ENCODE measurements around the gene COPB2.
"Not testable (repeated sequence)": the region's sequence is repeated elsewhere in the genome, so short reads cannot be mapped to it uniquely, and the experiment has no call there.

The COPB2 gene

DNA sequence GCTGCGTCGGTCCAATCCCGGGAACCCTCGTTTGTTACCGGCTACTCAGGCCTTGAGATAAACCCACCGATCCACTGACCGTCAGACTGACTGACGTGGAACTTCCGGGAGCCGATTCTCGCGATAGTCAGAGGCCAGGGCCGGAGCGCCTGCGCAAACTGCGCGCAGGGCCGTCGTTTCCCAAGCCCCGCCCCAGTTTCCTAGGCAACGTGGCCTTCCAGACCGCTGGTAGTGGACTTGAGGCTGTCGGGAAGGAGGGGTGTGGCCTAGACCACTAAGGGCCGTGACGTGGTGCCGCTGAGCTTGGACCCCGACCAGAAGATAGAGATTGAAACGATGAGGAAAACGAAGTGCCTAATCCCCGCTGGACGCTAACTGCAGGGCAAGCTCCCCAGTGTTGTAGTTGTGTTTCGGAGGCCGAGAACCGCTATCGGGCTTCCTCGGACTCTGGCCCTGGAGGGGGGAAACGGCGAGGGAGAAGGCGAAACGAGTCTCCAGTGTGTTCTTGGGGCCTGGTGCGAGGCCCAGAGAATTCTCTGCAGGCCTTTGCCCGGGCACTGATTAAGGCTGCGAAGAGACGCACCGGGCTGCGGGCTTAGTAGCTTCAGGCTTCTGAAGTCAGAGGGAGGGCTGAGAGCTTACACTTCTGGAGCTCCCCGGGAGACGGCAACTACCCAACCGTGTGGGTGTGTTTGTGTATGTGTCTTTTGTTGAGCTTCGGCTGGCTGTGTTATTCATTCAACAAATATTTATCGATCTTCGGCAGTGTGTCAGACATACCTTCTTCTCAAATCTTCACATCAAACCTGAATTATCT is at the start of gene COPB2:
Gene COPB2, minus strand, starts transcription at position 96 of the 817 bp plus-strand sequence. CDS start 97 bp downstream, outside the sequence.
- DNase-seq: peak; percentile 96

DNA sequence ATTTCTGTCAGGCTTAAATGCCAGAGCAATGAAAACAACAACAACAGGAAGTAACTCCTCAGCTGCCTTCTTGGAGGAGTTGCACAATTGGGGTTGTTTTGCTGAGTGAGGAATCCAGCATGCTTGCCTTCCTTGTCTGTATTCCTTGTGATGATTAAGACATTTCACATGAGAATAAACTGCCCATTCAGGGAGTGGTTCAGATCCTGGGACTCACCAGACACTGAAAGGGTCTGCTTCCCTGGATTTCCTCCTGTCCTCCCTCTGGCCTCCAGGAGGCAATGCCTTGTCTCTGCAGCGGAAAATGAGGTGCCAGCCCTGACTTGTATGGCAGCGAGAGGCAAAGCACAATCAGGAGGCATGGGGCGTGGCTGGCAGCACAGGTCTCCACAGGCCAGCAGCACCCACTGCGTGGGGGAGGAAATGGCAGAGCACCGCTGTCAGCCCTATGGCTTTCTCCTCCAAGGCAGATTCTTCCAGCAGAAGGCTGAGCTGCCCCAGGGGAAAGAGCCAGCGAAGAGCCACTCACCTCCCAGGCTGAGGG is 45.4 kb upstream of the COPB2 start:
- DNase-seq: no peak

- DNase-seq: no peak
Measured at GRCh38 chr3:139434228-139434627, 44.8 kb upstream of the COPB2 start.

DNA sequence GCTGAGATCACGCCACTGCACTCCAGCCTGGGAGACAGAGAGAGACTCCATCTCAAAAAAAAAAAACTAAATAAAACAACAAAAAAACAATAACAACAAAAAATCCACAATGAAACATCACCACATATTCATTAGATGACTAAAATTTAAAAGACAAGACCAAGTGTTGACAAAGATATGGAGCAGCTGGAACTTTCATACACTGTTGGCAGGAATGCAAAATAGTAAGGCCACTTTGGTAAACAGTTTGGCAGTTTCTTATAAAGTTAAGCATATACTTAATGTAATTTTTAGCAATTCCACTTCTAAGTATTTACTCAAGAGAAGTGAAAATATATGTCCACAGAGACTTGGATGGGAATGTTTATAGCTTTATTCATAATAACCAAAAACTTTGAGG is 43.6 kb upstream of the COPB2 start:
- DNase-seq: no peak

DNA sequence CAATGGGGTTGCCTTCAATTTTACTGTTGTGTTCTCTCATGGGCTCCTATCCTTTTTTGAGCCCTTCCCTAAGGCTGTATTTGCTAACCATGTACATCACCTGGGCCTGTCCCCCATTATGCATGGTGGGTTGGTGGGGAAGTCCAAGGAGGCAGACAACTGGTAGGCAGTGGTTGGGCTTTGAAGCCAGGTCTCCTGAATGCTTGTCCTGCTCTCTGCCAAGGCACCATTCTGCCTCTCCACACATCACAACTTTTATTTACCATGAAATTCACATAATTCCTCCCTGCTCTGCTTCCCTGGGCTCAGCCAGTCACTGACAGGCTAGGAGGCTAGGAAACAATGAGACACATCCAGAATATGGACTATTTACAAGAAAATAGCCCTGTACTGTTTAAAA is 41.0 kb upstream of the COPB2 start:
- no peak for DNase-seq

DNA sequence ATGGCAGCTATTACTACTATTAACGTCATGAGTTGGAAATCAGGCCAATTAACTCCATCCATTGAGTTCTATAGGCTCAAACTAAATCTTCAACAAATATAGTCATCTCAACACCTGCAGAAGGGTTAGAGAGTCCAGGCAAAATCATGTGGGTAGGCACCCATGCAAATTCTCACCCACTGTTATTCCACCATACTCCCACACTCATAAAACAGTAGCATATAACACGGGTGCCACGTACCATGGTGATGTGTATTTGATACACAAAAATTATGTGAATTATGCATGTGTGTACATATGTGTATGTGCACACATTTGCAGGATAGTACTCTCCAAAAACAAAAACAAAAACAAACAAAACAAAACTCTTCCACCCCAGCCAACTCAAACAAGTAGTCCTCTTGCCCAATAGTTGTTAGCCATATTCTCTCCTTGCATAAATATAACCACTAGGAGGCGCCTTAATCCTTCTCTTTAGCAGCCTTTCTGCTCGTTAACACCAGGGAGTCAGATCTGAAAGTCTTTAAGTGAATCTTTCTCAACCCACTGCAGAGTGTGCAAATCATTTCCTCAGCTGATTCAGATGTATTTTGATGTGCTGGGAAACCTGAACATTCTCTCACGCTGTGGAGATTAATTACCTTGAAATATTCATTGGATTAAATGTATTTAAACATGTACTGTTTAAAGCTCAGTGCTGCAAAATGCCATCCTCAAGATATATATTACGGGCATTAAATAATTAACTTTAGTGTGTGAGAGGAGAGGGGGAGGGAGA is 38.0 kb upstream of the COPB2 start:
- DNase-seq: peak; percentile 74

DNA sequence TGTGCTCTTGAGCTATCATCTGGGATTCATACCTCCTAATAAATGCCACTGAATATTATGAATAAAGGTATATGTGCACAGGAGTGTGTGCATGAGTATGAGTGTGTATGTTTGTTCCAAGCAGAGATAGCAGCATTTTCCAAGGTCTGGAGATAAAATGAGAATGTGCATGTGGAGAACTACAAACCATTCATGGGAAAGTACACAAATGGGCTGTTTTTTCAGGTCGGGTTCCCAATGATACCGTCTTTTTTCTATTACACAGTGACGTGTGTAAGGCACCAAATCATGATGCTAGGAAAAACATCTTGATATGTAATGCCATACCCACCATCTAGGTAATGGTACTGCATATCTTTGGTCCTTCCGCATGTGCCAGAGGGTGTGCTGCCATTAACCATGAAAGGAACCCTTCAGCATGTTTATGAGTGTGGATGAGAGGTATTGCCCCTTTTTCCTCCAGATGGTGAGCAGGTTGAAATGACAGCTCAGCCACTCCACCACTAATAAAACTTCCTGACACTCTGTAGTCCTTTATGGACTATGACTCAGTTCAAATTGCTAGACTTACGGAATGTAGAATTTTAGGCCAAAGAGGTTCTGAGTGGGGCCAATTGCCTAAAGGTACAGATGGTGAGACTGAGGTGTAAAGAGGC is 36.4 kb upstream of the COPB2 start:
- DNase-seq: no peak

DNA sequence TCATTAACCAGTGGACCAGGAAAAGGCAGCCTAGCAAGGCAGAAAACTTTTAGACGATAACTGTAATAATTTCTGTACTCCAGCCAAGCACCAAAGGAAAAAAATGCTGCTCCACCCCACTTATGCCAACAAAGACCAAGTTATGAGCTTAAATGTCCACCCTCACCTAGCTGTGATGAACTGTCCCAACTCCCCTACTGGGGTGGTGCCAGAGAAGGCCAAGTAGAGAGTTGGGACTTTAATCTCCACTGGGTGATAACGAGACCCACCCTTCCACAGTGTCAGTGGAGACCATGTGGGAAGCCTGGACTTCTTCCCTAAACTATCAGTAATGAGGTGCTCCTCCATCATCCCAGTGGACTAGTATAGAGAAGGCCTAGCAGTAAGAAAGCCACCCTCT is 33.8 kb upstream of the COPB2 start:
- DNase-seq: no peak

DNA sequence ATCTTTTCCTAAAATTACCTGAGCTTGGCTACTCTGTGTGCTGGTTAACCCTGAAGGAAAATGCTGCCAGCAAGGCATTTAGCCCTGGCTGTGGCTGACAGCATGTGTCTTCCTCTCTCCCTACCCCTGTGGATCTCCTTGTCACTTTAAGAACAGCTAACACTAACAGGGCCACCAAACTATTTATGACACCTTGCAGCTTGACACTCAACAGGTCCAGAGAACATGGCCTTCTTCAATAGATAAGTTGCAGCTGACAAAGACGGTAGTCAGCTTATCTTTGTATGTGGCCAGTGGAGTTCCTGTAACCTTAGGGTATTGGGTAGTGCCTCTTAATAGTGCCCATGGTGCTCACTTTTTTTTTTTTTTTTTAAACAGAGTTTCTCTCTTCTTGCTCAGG is 32.0 kb upstream of the COPB2 start:
- DNase-seq: no peak

GRCh38 chr3:139421040-139421439 is 31.6 kb upstream of the COPB2 start:
- no peak for DNase-seq

- no peak for DNase-seq
Measured at GRCh38 chr3:139418144-139418543, 28.7 kb upstream of the COPB2 start.

DNA sequence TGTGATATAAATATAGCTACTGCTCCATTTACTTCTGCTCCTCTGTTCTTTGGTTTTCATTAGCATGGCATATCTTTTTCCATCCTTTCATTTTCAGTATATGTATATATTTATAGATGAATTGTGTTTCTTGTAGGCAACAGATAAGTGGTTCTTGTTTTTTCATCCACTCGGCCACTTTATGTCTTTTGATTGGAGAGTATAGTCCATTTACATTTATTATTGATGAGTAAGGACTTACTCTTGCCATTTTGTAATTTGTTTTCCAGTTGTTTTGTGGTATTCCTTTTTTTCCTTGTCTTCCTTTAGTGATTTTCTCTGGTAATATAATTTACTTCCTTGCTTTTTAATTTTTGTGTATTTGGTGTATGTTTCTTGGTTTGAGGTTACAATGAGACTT is 26.8 kb upstream of the COPB2 start:
- DNase-seq: no peak

- DNase-seq: no peak
Measured at GRCh38 chr3:139414608-139415224, 25.3 kb upstream of the COPB2 start.

DNA sequence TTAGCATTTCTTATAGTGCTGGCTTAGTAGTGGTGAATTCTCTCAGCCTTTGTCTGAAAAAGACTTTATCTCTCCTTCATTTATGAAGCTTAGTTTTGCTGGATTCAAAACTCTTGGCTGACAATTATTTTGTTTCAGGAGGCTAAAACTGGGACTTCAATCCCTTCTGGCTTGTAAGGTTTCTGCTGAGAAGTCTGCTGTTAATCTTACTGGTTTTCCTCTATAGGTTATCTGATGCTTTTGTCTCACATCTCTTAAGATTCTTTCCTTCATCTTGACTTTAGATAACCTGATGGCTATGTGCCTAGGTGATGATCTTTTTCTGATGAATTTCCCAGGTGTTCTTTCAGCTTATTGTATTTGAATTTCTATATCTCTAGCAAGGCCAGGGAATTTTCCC is 23.4 kb upstream of the COPB2 start:
- not testable (repeated sequence) for DNase-seq

- DNase-seq: not testable (repeated sequence)
Measured at GRCh38 chr3:139401155-139401554, 11.7 kb upstream of the COPB2 start.

- DNase-seq: no peak
Measured at GRCh38 chr3:139396707-139397106, 7.3 kb upstream of the COPB2 start.

- no peak for DNase-seq
Measured at GRCh38 chr3:139394116-139394515, 4.7 kb upstream of the COPB2 start.

DNA sequence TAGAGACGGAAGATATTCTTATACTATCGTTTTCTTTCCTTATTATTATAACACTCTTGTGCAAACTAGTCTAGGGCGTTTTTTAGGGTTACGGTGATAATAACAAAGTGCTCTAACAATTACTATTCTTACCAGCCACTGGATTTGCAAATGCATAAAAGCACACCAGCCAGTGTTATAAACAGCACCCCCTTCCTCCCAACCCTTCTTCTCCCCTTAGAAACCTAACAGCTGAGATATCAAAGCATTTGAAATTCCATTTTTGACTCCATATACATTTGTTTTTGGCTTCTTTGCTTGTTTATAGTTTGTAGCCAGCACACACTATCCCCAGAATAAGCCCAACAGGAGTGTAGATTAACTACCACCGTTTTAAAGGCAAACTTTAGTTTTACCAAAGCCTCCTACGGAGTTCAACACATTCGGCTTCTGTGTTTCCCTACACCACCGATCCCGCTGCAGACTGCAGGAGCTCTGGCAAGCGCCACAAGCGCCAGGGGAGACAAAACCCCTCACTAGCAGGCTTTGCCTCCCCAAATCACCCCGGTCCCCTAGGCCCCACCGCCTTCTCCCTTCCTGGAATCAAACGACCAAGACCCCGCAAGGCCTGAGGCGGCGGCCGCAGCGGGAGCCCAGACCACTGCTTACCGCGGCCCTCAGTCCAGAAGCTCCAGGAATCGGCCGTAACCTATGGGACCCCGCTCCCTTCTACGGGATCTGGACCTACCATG is 461 bp downstream of the COPB2 start:
- DNase-seq: no peak

- no peak for DNase-seq
Measured at GRCh38 chr3:139388077-139388476, 1.4 kb downstream of the COPB2 start.

DNA sequence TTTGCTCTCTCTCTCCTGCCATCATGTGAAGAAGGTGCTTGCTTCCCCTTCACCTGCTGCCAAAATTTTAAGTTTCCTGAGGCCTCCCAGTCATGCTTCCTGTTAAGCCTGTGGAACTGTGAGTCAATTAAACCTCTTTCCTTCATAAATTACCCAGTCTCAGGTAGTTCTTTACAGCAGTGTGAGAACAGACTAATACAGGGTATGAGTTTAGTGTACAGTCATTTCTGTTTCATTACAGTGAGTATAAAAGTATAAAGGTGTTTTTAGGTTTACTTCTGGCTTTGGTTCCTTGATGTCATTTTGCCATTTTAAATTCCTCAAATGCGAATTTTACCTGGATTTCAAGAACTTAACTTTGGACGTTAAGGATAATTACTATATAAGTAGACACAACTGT is 7.2 kb downstream of the COPB2 start:
- DNase-seq: not testable (repeated sequence)

DNA sequence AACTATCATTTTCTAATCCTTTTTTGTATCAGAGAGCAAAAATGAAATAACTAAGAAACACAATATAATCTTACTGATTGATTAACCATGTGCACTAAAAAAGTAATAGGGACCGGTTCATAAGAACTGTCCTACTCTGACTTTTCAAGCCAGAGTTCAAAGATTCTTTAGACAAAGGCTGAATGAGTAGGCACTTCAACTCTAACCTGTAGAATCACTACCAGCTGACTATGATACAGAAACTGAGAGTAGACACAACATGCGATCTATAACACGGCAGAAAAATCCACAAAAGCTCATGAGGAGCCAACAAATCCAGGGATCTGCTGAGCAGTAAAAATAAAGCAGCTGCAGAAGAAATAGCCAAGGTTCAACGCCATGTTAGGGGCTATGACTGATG is 8.9 kb downstream of the COPB2 start:
- DNase-seq: no peak

DNA sequence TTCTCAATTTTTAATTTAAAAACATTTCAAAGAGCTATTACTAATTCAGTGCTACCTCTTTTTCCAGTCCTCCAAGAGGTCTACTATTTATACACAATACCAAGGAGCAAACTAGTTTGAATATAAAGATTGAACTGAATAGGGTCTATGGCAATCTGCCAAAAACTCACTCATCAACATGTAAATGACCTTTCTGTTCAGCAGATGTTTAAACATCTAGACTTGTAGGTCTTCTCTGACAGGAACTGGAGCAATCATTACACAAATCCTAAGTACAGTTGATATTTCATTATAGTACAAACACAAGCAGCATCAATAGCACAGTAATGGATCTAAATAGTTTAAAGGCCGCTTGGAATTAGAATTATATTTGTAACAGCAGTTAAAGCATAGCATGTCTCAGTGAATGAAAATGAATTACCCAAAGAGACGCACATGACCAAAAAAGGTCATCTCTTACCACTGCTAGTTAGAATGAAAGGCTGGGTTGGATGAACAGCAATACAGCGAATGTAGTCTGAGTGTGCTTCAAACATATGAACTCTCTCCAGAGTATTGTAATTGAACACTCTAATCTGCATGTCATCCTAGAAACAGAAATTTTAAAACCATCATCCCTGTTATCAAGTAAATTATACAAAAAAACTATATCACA is 10.7 kb downstream of the COPB2 start:
- DNase-seq: peak; percentile 71
